ENCODE results near the gene LIPT1. TPM values are rescaled to one million over a fixed set of nuclear protein-coding genes. Genes with fewer than 3 reads are reported as not detected.

The LIPT1 gene
- total and polyA plus RNA-seq, 2 of the 8 experiments (the other 6 are each of a cell fraction or from before 2014, with no cell fraction given), result 6.1 to 10.9 TPM

DNA sequence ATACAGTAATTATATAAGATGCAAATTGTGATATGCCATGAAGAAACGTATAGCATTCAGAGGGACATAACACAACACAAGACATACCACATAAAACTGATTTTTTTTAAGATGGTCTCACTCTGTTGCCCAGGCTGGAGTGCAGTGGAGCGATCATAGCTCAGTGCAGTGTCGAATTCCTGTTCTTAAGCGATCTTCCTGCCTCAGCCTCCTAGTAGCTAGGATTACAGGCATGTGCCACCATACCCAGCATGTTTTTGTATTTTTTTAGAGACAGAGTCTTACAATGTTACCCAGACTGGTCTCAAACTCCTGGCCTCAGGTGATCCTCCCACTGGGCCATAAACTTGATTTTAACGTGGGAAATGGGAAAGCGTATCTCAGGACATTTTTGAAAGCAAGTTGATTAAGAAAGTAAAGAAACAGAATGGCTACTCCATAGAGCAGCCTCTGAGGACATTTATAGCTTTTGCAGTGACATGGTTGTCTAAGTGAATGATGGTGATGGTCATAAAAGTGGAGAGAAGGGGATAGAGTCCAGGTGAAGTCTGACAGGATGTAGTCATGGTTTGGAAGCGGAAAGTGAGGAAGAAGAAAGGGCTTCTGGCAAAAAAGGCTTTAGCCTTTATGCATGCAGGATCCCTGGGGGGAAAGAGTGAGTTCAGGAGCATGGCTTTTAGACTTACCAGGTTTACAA is 2.4 kb upstream of the LIPT1 start (continued):
- TF ChIP-seq, protein P1, sequence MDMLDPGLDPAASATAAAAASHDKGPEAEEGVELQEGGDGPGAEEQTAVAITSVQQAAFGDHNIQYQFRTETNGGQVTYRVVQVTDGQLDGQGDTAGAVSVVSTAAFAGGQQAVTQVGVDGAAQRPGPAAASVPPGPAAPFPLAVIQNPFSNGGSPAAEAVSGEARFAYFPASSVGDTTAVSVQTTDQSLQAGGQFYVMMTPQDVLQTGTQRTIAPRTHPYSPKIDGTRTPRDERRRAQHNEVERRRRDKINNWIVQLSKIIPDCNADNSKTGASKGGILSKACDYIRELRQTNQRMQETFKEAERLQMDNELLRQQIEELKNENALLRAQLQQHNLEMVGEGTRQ (IDR thresholded peaks at IDR 0.05; ENCODE audit: low read length), result no peak
- TF ChIP-seq ATF2 (IDR thresholded peaks at IDR 0.05; ENCODE audit: low read length) (no peak), ASH2L (IDR thresholded peaks at IDR 0.05; ENCODE audit: low read length) (no peak)
